HepG2 (cell line): ENCODE measurements around the gene PDP2. TPM values are rescaled to one million over a fixed set of nuclear protein-coding genes. Genes with fewer than 3 reads are reported as not detected.

ENCODE experiments used
- ATAC-seq: fragments of 200-7000 bp; cut with Tn5 transposase; 3 replicates; pipeline ENCODE4 v1.9.1; 2020; ENCODE audit warnings: mild to moderate bottlenecking, moderate library complexity
- BruUV-seq: library from RNA; stranded (reverse); fragments of 400-500 nt; replicated peaks from 2 replicates; lab custom pipeline; 2021; lab: Mats Ljungman, UMichigan
- CTCF ChIA-PET: fragments of 300-600 bp; formaldehyde crosslinking; extraction: SDS; loops from one replicate; lab custom pipeline; 2021; ENCODE audit warnings: low total read pairs, inconsistent platforms, low intra/inter-chr PET ratio; lab: Yijun Ruan, JAX
- POLR2A ChIA-PET: fragments of 350-600 bp; sonication (Branson Sonifier 250); formaldehyde crosslinking; loops from one replicate; lab custom pipeline; 2020; ENCODE audit warnings: antibody characterized with exemption, inconsistent platforms; lab: Yijun Ruan, JAX
- DNase-seq: peaks from one replicate; pipeline ENCODE4 v3.0.0-alpha.2; 2015; ENCODE audit warnings: low spot score
- FAIRE-seq: peaks from 3 replicates; lab custom pipeline; 2011; peaks lifted over from hg19 to GRCh38; lab: Jason Lieb, UNC
- H2AFZ ChIP-seq: one replicate; pipeline ENCODE4 v1.6.1; 2011; ENCODE audit warnings: low read length, inconsistent platforms
- H3K27ac ChIP-seq: fragments of 300-600 bp; 3 replicates; pipeline ENCODE4 v1.8.0; 2011; ENCODE audit warnings: mixed run types, mild to moderate bottlenecking, mixed read lengths, low read length, inconsistent platforms; ENCODE audit not compliant: insufficient read depth; ENCODE audit errors: extremely low read length
- H3K27me3 ChIP-seq, 2 experiments: fragments of 200-600 bp in 1 of 2; 2 replicates in 1 of 2; 3 replicates in 1 of 2; pipeline versions ENCODE4 v1.6.0 to v1.8.0; 2011; ENCODE audit warnings: low read length in 2 of 2, mild to moderate bottlenecking in 2 of 2, moderate library complexity in 2 of 2, inconsistent platforms in 1 of 2; ENCODE audit not compliant: insufficient read depth in 2 of 2, control insufficient read depth in 1 of 2
- H3K36me3 ChIP-seq, 2 experiments: fragments of 200-600 bp in 1 of 2; replicated peaks in 1 of 2; 2 replicates in 1 of 2; 3 replicates in 1 of 2; pipeline versions ENCODE4 v1.5.1 to v1.8.0; 2011; ENCODE audit warnings: low read length in 2 of 2, inconsistent platforms in 1 of 2; ENCODE audit not compliant: insufficient read depth in 2 of 2, control insufficient read depth in 1 of 2
- H3K4me1 ChIP-seq: 2 replicates; pipeline ENCODE4 v1.5.1; 2012; ENCODE audit warnings: low read length, inconsistent platforms; ENCODE audit not compliant: insufficient read depth
- H3K4me2 ChIP-seq: 2 replicates; pipeline ENCODE4 v1.6.0; 2011; ENCODE audit warnings: low read depth, low read length, inconsistent platforms
- H3K4me3 ChIP-seq, 3 experiments: fragments of 200-600 bp in 1 of 3; sonication (generic), shearing (Covaris generic) in 1 of 3; replicated peaks in 1 of 3; 2 replicates each; pipeline ENCODE4 v1.5.1; 2011 to 2016; ENCODE audit warnings: low read length in 3 of 3, inconsistent platforms in 2 of 3, low read depth in 2 of 3, mild to moderate bottlenecking in 2 of 3, control low read depth in 1 of 3, mixed read lengths in 1 of 3; ENCODE audit not compliant: insufficient read depth in 1 of 3
- H3K79me2 ChIP-seq: one replicate; pipeline ENCODE4 v1.6.1; 2011; ENCODE audit warnings: low read length, inconsistent platforms; ENCODE audit not compliant: insufficient read depth
- H3K9ac ChIP-seq: 2 replicates; pipeline ENCODE4 v1.6.0; 2011; ENCODE audit warnings: mild to moderate bottlenecking, low read depth, low read length, inconsistent platforms; ENCODE audit not compliant: insufficient read depth
- H3K9me3 ChIP-seq: 2 replicates; pipeline ENCODE4 v1.5.1; 2012; ENCODE audit warnings: mild to moderate bottlenecking, low read length
- H4K20me1 ChIP-seq: 2 replicates; pipeline ENCODE4 v1.6.0; 2011; ENCODE audit warnings: inconsistent platforms, mild to moderate bottlenecking, low read length, moderate library complexity; ENCODE audit not compliant: insufficient read depth
- ARNT2 ChIP-seq: sonication (generic); formaldehyde crosslinking; IDR thresholded peaks from 2 replicates; pipeline ENCODE4 v1.8.0; 2022; ENCODE audit warnings: mild to moderate bottlenecking, low read depth, missing genetic modification reagents, moderate library complexity
- CREM ChIP-seq, 2 experiments: sonication (generic) in 1 of 2; formaldehyde crosslinking in 1 of 2; IDR thresholded peaks; 2 replicates each; pipeline versions ENCODE4 v1.4.0 to v1.6.1; 2016 to 2020; ENCODE audit warnings: antibody characterized with exemption in 1 of 2, mild to moderate bottlenecking in 1 of 2, missing genetic modification reagents in 1 of 2
- HOMEZ ChIP-seq: IDR thresholded peaks from 2 replicates; pipeline ENCODE4 v1.6.1; 2016; ENCODE audit warnings: low read depth
- KAT7 ChIP-seq: IDR thresholded peaks from 2 replicates; pipeline ENCODE4 v1.6.1; 2018; ENCODE audit warnings: borderline replicate concordance, missing compliant biosample characterization
- MYPOP ChIP-seq: sonication (generic); formaldehyde crosslinking; IDR thresholded peaks from 2 replicates; pipeline ENCODE4 v1.8.1; 2023; ENCODE audit warnings: mild to moderate bottlenecking, moderate library complexity, missing genetic modification reagents
- U2AF2 ChIP-seq: fragments of 200-400 bp; formaldehyde crosslinking; IDR thresholded peaks from 2 replicates; pipeline ENCODE4 v1.6.1; 2017; ENCODE audit warnings: low read depth, mild to moderate bottlenecking, low read length
- UBTF ChIP-seq: sonication (generic); formaldehyde crosslinking; IDR thresholded peaks from 2 replicates; pipeline ENCODE4 v1.4.0; 2020; ENCODE audit warnings: mild to moderate bottlenecking, missing genetic modification reagents
- ZNF557 ChIP-seq: sonication (generic); formaldehyde crosslinking; IDR thresholded peaks from 2 replicates; pipeline ENCODE4 v1.4.0; 2020; ENCODE audit warnings: missing genetic modification reagents
- ZNF777 ChIP-seq: sonication (generic); formaldehyde crosslinking; IDR thresholded peaks from 2 replicates; pipeline ENCODE4 v1.4.0; 2020; ENCODE audit warnings: missing genetic modification reagents
- WGBS: methylation state at CpG from one replicate; pipeline ENCODE4 v1.1.6; 2017; ENCODE audit warnings: low lambda C conversion rate; 5-methylcytosine and 5-hydroxymethylcytosine counted together
- in situ Hi-C: cut with HindIII; loops from 2 replicates; pipeline ENCODE4 v1.10.0; 2017; ENCODE audit warnings: low pct_unique_long_range_greater_than_20kb; ENCODE audit not compliant: extremely low pct_ligation_motif_present
- intact Hi-C: fragments of 100-400 bp; cut with micrococcal nuclease; formaldehyde crosslinking; loops from one replicate; pipeline ENCODE4 v1.10.0; 2022; ENCODE audit not compliant: unreplicated experiment
- polyA plus RNA-seq, 8 experiments: library from polyadenylated mRNA; depleted of rRNA in 3 of 8; stranded (reverse) in 7 of 8; unstranded in 1 of 8; fragments of >200 nt; fragmentation: Illumina TruSeq in 4 of 8; extraction: Trizol in 4 of 8; gene quantifications; 2 replicates each; pipeline versions ENCODE4 v1.2.1 to v1.2.3, GENCODE V29; 2011 to 2016; ENCODE audit warnings: low read depth in 4 of 8, missing spikeins in 1 of 8, mixed read lengths in 1 of 8; ENCODE audit not compliant: insufficient read depth in 1 of 8
- total RNA-seq, 5 experiments: library from RNA; depleted of rRNA; stranded (reverse); fragments of >200 nt; fragmentation: Illumina TruSeq; extraction: Trizol; gene quantifications; 2 replicates each; pipeline ENCODE4 v1.2.3, GENCODE V29; 2016; ENCODE audit warnings: low read depth in 1 of 5

PDP2 gene
- total and polyA plus RNA-seq, 2 of the 13 experiments (the other 11 are each of a cell fraction or from before 2014, with no cell fraction given) = 12.8 to 15.8 TPM

- H3K4me3 ChIP-seq = peak within 1 kb of the TSS; percentile 47 to 74 (median 48); a peak in 5 of 6 replicates
- H3K79me2 ChIP-seq = no peaks in the 10 kb centered on the region
- no peaks in the 10 kb centered on the region for H3K36me3 ChIP-seq
- FAIRE-seq = no peak
- no peak for DNase-seq
- peak within 1 kb of the TSS; percentile 84 for H3K4me2 ChIP-seq
- H3K9ac ChIP-seq = no peak within 1 kb of the TSS
- intact Hi-C loops = loop anchor here (10.0 kb wide), 1 partner anchor 90 kb away; the partner anchor contains the start of gene DYNC1LI2
- ChIA-PET CTCF (no interaction called here), POLR2A (interaction anchor here (1.4 to 1.7 kb wide), 2 partner anchors 14 to 21 kb away, joined by 3 to 7 read pairs; partner anchors contain the start of gene NAE1)
- peaks cover 15% of the 10 kb centered on the region; the same call in 1 of the 2 replicates for H3K4me1 ChIP-seq
- H3K9me3 ChIP-seq = no peaks in the 10 kb centered on the region
- no peaks in the 10 kb centered on the region for H4K20me1 ChIP-seq
- no peak within 1 kb of the TSS for H2AFZ ChIP-seq
- in situ Hi-C loops = no loop called here
- WGBS = 3% methylated on average over 22 of the region's 79 CpGs
- no TSS peak for BruUV-seq
- no peak within 1 kb of the TSS for H3K27ac ChIP-seq
- peaks cover 7 to 74% of the 10 kb centered on the region in 2 experiments; a peak in 4 of 5 replicates for H3K27me3 ChIP-seq
- peak; percentile 70 for ATAC-seq
- TF ChIP-seq ZNF777 (CRISPR knock-in tag) (peak; percentile 51), MYPOP (CRISPR knock-in tag) (peak; percentile 89), CREM (IDR thresholded peaks at IDR 0.05) (no peak), CREM (CRISPR knock-in tag; IDR thresholded peaks at IDR 0.05) (no peak), ZNF557 (CRISPR knock-in tag) (no peak), U2AF2 (no peak), HOMEZ (CRISPR knock-in tag) (no peak), ARNT2 (CRISPR knock-in tag) (0 out of 2 replicates have a peak, but pooled peaks have one; percentile 36), KAT7 (CRISPR knock-in tag) (no peak), UBTF (CRISPR knock-in tag) (peak; percentile 83)
Observed at GRCh38 chr16:66844342-66845079, 35.8 kb upstream of the PDP2 start, which contains the start of gene CA7. Gene CA7 (plus strand): TSS chr16:66844414. CDS start chr16:66844488, 74 bp downstream.
